Activated T-cell treated with anti-CD3 and anti-CD28 coated beads, Interleukin-2, amount 50 U/mL, for 24 hours (primary cell): ENCODE data around the gene PWWP2B.
A peak's percentile ranks its signal among the peaks of the same experiment; 100 is the strongest.
"Not testable (repeated sequence)": the region's sequence is repeated elsewhere in the genome, so short reads cannot be mapped to it uniquely, and the experiment has no call there.

Source experiments
- DNase-seq: peaks from one replicate; pipeline ENCODE4 v3.0.0-alpha.2; 2020
- H3K27ac Mint-ChIP-seq: 2 replicates; pipeline ENCODE4 v1.8.0; 2020; ENCODE audit warnings: mild to moderate bottlenecking, mixed read lengths
- H3K27me3 Mint-ChIP-seq: 2 replicates; pipeline ENCODE4 v1.8.0; 2020; ENCODE audit warnings: mixed read lengths
- H3K36me3 Mint-ChIP-seq: 2 replicates; pipeline ENCODE4 v1.8.0; 2020; ENCODE audit warnings: low read depth, mixed read lengths
- H3K4me1 Mint-ChIP-seq: 2 replicates; pipeline ENCODE4 v1.8.0; 2020; ENCODE audit warnings: low read depth, mixed read lengths
- H3K4me3 Mint-ChIP-seq: 2 replicates; pipeline ENCODE4 v1.8.0; 2020; ENCODE audit warnings: mild to moderate bottlenecking, moderate library complexity, mixed read lengths
- H3K9me3 Mint-ChIP-seq: 2 replicates; pipeline ENCODE4 v1.8.0; 2020; ENCODE audit warnings: mixed read lengths

Gene PWWP2B

GRCh38 chr10:132382231-132382922 is 14.6 kb upstream of the PWWP2B start:
- H3K4me1 Mint-ChIP-seq, result peaks cover 3% of the 10 kb centered on the region
- H3K4me3 Mint-ChIP-seq, result no peak overlapping the region
- no peaks in the 10 kb centered on the region for H3K27me3 Mint-ChIP-seq
- no peak for DNase-seq
- no peaks in the 10 kb centered on the region for H3K36me3 Mint-ChIP-seq
- no peak overlapping the region for H3K27ac Mint-ChIP-seq
- no peaks in the 10 kb centered on the region for H3K9me3 Mint-ChIP-seq

- Mint-ChIP-seq H3K36me3 (no peaks in the 10 kb centered on the region), H3K27ac (no peak overlapping the region), H3K4me1 (peaks cover 6% of the 10 kb centered on the region), H3K4me3 (no peak overlapping the region), H3K9me3 (no peaks in the 10 kb centered on the region), H3K27me3 (no peaks in the 10 kb centered on the region)
- no peak for DNase-seq
These were observed 13.9 kb upstream of the PWWP2B start for GRCh38 chr10:132383101-132383500.

- Mint-ChIP-seq H3K4me3 (no peak overlapping the region), H3K9me3 (no peaks in the 10 kb centered on the region), H3K27me3 (no peaks in the 10 kb centered on the region), H3K4me1 (peaks cover 6% of the 10 kb centered on the region), H3K36me3 (no peaks in the 10 kb centered on the region), H3K27ac (no peak overlapping the region)
- no peak for DNase-seq
These were observed 13.2 kb upstream of the PWWP2B start for GRCh38 chr10:132383751-132384196.

GRCh38 chr10:132384618-132385388 is 12.2 kb upstream of the PWWP2B start:
- no peaks in the 10 kb centered on the region for H3K27me3 Mint-ChIP-seq

GRCh38 chr10:132385389-132385667 is 11.7 kb upstream of the PWWP2B start:
- Mint-ChIP-seq H3K36me3 (no peaks in the 10 kb centered on the region), H3K4me1 (peaks cover 6% of the 10 kb centered on the region), H3K9me3 (no peaks in the 10 kb centered on the region), H3K4me3 (no peak overlapping the region), H3K27me3 (no peaks in the 10 kb centered on the region), H3K27ac (no peak overlapping the region)
- no peak for DNase-seq

More at GRCh38 chr10:132384618-132385388, 12.2 kb upstream of the PWWP2B start:
- no peak overlapping the region for H3K4me3 Mint-ChIP-seq
- DNase-seq, result no peak
- H3K4me1 Mint-ChIP-seq, result peaks cover 6% of the 10 kb centered on the region
- H3K27ac Mint-ChIP-seq, result no peak overlapping the region
- H3K9me3 Mint-ChIP-seq, result no peaks in the 10 kb centered on the region
- no peaks in the 10 kb centered on the region for H3K36me3 Mint-ChIP-seq

GRCh38 chr10:132385721-132386418 is 11.1 kb upstream of the PWWP2B start:
- H3K9me3 Mint-ChIP-seq, result no peaks in the 10 kb centered on the region
- H3K4me3 Mint-ChIP-seq, result no peak overlapping the region
- H3K36me3 Mint-ChIP-seq, result no peaks in the 10 kb centered on the region
- no peaks in the 10 kb centered on the region for H3K27me3 Mint-ChIP-seq
- no peak for DNase-seq
- H3K4me1 Mint-ChIP-seq, result peaks cover 6% of the 10 kb centered on the region
- no peak overlapping the region for H3K27ac Mint-ChIP-seq

GRCh38 chr10:132386419-132386831 is 10.6 kb upstream of the PWWP2B start:
- Mint-ChIP-seq H3K9me3 (no peaks in the 10 kb centered on the region), H3K27me3 (no peaks in the 10 kb centered on the region), H3K4me1 (peaks cover 6% of the 10 kb centered on the region), H3K27ac (no peak overlapping the region), H3K36me3 (no peaks in the 10 kb centered on the region), H3K4me3 (no peak overlapping the region)
- DNase-seq, result no peak

- peak overlapping the region; percentile 95 for H3K27ac Mint-ChIP-seq
- not testable (repeated sequence) for H3K36me3 Mint-ChIP-seq, DNase-seq, H3K4me1 Mint-ChIP-seq, H3K4me3 Mint-ChIP-seq, H3K27me3 Mint-ChIP-seq, H3K9me3 Mint-ChIP-seq
These were observed 10.1 kb upstream of the PWWP2B start for GRCh38 chr10:132386896-132387295.

GRCh38 chr10:132387764-132388210 is 9.2 kb upstream of the PWWP2B start:
- peak; percentile 84 for DNase-seq
- Mint-ChIP-seq H3K36me3 (no peaks in the 10 kb centered on the region), H3K4me1 (peaks cover 3% of the 10 kb centered on the region), H3K27me3 (no peaks in the 10 kb centered on the region), H3K4me3 (peak overlapping the region; percentile 59), H3K27ac (peak overlapping the region; percentile 95), H3K9me3 (peaks cover 5% of the 10 kb centered on the region)

GRCh38 chr10:132388891-132389432 is 8.0 kb upstream of the PWWP2B start:
- peaks cover 5% of the 10 kb centered on the region for H3K9me3 Mint-ChIP-seq
- peak overlapping the region; percentile 18 for H3K4me3 Mint-ChIP-seq
- peak overlapping the region; percentile 81 for H3K27ac Mint-ChIP-seq
- H3K36me3 Mint-ChIP-seq, result no peaks in the 10 kb centered on the region
- DNase-seq, result no peak
- no peaks in the 10 kb centered on the region for H3K27me3 Mint-ChIP-seq
- peaks cover 3% of the 10 kb centered on the region for H3K4me1 Mint-ChIP-seq

GRCh38 chr10:132389433-132390169 is 7.4 kb upstream of the PWWP2B start:
- DNase-seq, result no peak
- H3K27ac Mint-ChIP-seq, result no peak overlapping the region
- no peaks in the 10 kb centered on the region for H3K27me3 Mint-ChIP-seq
- no peaks in the 10 kb centered on the region for H3K36me3 Mint-ChIP-seq
- H3K4me3 Mint-ChIP-seq, result no peak overlapping the region
- peaks cover 5% of the 10 kb centered on the region for H3K9me3 Mint-ChIP-seq
- H3K4me1 Mint-ChIP-seq, result peaks cover 3% of the 10 kb centered on the region

GRCh38 chr10:132390170-132390920 is 6.7 kb upstream of the PWWP2B start:
- Mint-ChIP-seq H3K4me3 (no peak overlapping the region), H3K36me3 (no peaks in the 10 kb centered on the region), H3K27me3 (no peaks in the 10 kb centered on the region), H3K9me3 (peaks cover 5% of the 10 kb centered on the region), H3K4me1 (peaks cover 3% of the 10 kb centered on the region), H3K27ac (no peak overlapping the region)
- no peak for DNase-seq

- DNase-seq, result no peak
- H3K4me1 Mint-ChIP-seq, result peaks cover 3% of the 10 kb centered on the region
- H3K36me3 Mint-ChIP-seq, result no peaks in the 10 kb centered on the region
- peaks cover 5% of the 10 kb centered on the region for H3K9me3 Mint-ChIP-seq
- H3K4me3 Mint-ChIP-seq, result no peak overlapping the region
- H3K27ac Mint-ChIP-seq, result no peak overlapping the region
- no peaks in the 10 kb centered on the region for H3K27me3 Mint-ChIP-seq
These were observed 5.9 kb upstream of the PWWP2B start for GRCh38 chr10:132390921-132391675.
